GM18505 (cell line): ENCODE results near the gene HIPK2.

Experiments used
- ATAC-seq: cut with Tn5 transposase; IDR thresholded peaks from one replicate; pipeline ENCODE4 v1.9.1; 2021; ENCODE audit not compliant: unreplicated experiment
- POLR2A ChIP-seq: IDR thresholded peaks from 4 replicates; pipeline ENCODE4 v1.6.1; 2011; ENCODE audit warnings: borderline replicate concordance; ENCODE audit not compliant: insufficient read depth, insufficient read length; ENCODE audit errors: extremely low read depth

HIPK2 gene

DNA sequence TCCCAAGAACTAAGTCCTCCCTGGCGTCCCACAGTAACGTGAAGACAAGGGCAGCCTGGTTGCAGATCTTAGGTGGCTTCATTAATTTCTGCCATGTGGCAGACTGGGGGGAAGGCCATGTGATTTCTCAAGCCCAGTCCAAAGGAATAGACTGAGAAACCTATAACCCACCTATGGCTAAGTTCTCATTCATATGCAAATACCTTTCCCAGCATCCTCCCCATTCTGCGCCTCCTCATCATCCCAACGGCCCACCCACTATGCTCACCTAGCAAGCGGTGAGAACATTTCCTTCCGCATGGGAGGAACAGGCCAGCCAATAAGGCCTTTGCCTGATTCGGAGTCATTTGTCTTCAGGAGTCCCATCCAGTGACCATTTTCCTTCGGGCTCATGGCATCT lies 262.5 kb downstream of the HIPK2 start:
- TF ChIP-seq POLR2A, result no peak
- ATAC-seq, result no peak
